ENCODE measurements around the gene TADA2A. TPM values are rescaled to one million over a fixed set of nuclear protein-coding genes. Genes with fewer than 3 reads are reported as not detected.

TADA2A gene
- total and polyA plus RNA-seq, 2 of the 8 experiments (the other 6 are each of a cell fraction or from before 2014, with no cell fraction given), result 8.4 to 18.5 TPM

DNA sequence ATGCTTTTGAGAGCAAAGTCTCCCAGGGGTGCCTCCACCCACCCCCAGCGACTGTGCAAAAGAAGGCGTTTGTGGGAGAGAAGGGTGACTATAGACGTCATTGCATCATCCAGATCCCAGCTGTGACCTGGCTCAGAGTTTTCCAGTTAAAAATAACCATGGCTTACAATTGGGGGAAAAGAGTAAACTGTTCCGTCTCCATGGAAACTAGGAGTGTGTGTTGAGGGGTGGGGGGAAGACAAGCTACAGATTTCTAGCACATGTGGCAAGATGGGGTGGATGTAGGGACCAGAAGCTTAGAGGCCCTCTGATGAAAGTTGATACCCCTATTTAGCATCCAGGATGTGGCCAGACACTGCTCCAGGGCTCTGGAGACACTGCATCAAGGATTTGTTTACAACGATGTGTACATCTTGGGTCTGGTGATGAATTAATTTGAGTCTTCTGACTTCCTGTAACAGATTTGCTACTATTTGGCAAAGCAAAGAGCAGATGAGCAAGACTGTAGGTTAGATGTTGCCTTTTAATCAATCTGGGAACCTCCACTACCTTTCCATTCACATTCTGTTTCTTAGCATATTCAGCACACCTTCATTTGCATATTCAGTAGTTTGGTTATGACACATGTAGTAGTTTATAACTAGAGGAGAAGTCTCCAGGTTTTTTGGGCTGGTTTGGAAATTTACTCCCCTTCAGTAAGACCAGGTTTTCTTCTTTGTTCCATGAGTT, 76.8 kb downstream of the TADA2A start:
- 73% methylated on average over 5 of the region's 5 CpGs; no CpG with 5 or more reads in 1 of the 2 experiments for WGBS, 2 experiments (ENCODE audit: extremely low coverage in 1 of 2, insufficient coverage in 1 of 2, insufficient read length in 1 of 2, insufficient replicate concordance in 2 of 2, low coverage in 1 of 2, low lambda C conversion rate in 2 of 2, missing lambda C conversion rate in 1 of 2)
- Histone ChIP-seq H4K91ac (replicated peaks; ENCODE audit: insufficient read length, low read length) (no peak overlapping the region), H3K27ac (ENCODE audit: low read depth, low read length) (peak overlapping the region; percentile 5; the same call in 1 of the 2 replicates), H3K4me3 (ENCODE audit: extremely low read depth in 1 of 4, insufficient read depth in 2 of 4, low read depth in 3 of 4, low read length in 4 of 4) (no peak overlapping the region), H3K56ac (replicated peaks; ENCODE audit: insufficient read length, low read depth, low read length) (no peak overlapping the region), H3K18ac (ENCODE audit: extremely low read depth, low read length) (no peak overlapping the region), H3K4ac (replicated peaks; ENCODE audit: insufficient read length, low read depth, low read length) (no peak overlapping the region), H4K5ac (ENCODE audit: insufficient read length, low read depth, low read length) (no peak overlapping the region), H3K14ac (ENCODE audit: insufficient read length) (no peak overlapping the region), H3K23me2 (ENCODE audit: low read depth, low read length) (peaks cover under 1% of the 10 kb centered on the region; the same call in 1 of the 2 replicates), H3K9ac (replicated peaks in 1 of 4; ENCODE audit: extremely low read depth in 1 of 4, low read depth in 3 of 4, low read length in 3 of 4) (no peak overlapping the region; a peak in 1 of 7 replicates), H2BK15ac (ENCODE audit: low read length) (no peak overlapping the region), H4K8ac (ENCODE audit: extremely low read depth, insufficient read depth, low read length) (no peak overlapping the region), H3K79me1 (ENCODE audit: low read depth, low read length) (no peaks in the 10 kb centered on the region), H2BK5ac (ENCODE audit: low read depth, low read length) (0 out of 2 replicates have a peak overlapping the region, but pooled peaks have one; percentile 18), H3K9me3 (ENCODE audit: insufficient read depth in 2 of 2, low read depth in 1 of 2, low read length in 1 of 2) (no peaks in the 10 kb centered on the region), H2BK12ac (ENCODE audit: low read depth, low read length) (peak overlapping the region; percentile 45; the same call in 1 of the 2 replicates), H3K4me1 (replicated peaks in 1 of 4; ENCODE audit: control insufficient read depth in 3 of 4, insufficient read depth in 4 of 4, low read length in 3 of 4) (peaks cover 4 to 14% (median 9%) of the 10 kb centered on the region in 4 experiments; a peak in 6 of 7 replicates), H3K27me3 (replicated peaks in 1 of 4; ENCODE audit: control insufficient read depth in 3 of 4, extremely low read depth in 1 of 4, insufficient read depth in 3 of 4, low read length in 3 of 4) (no peaks in the 10 kb centered on the region; a peak in 2 of 7 replicates), H2AK5ac (ENCODE audit: low read depth, low read length) (no peak overlapping the region), H3K36me3 (ENCODE audit: control insufficient read depth in 2 of 4, insufficient read depth in 4 of 4, low read length in 3 of 4) (peaks cover 0 to 6% (median 2%) of the 10 kb centered on the region in 4 experiments; a peak in 4 of 8 replicates), H3K4me2 (ENCODE audit: insufficient read depth in 1 of 2, low read depth in 2 of 2, low read length in 2 of 2) (no peak overlapping the region), H3K79me2 (ENCODE audit: control insufficient read depth in 1 of 2, insufficient read depth in 2 of 2, low read length in 2 of 2) (no peaks in the 10 kb centered on the region), H3K23ac (ENCODE audit: insufficient read length) (no peak overlapping the region), H4K20me1 (replicated peaks in 1 of 2; ENCODE audit: control insufficient read depth in 1 of 2, insufficient read depth in 2 of 2, low read length in 2 of 2) (no peaks in the 10 kb centered on the region), H2AFZ (ENCODE audit: low read length) (no peak overlapping the region), H2BK120ac (replicated peaks; ENCODE audit: low read depth, low read length) (no peak overlapping the region), H2BK20ac (ENCODE audit: low read length) (no peak overlapping the region)
- TF ChIP-seq CEBPB (IDR thresholded peaks at IDR 0.05; ENCODE audit: low read depth, low read length) (peak; percentile 80), CBX5 (IDR thresholded peaks at IDR 0.05; ENCODE audit: low read depth, low read length) (no peak), GABPA (IDR thresholded peaks at IDR 0.05; ENCODE audit: borderline replicate concordance, insufficient read depth, low read length) (no peak), JUND (IDR thresholded peaks at IDR 0.05; ENCODE audit: low read length) (peak; percentile 7; the same call in 1 of the 2 replicates), POU5F1 (IDR thresholded peaks at IDR 0.05; ENCODE audit: low read depth, low read length) (no peak), TBP (IDR thresholded peaks at IDR 0.05; ENCODE audit: low read depth, low read length) (no peak), EZH2 (IDR thresholded peaks at IDR 0.05; ENCODE audit: low read depth, low read length, severe bottlenecking) (no peak), RAD21 (IDR thresholded peaks at IDR 0.05 in 1 of 2, conservative IDR thresholded peaks at IDR 0.05 in 1 of 2; ENCODE audit: low read depth in 2 of 2, low read length in 2 of 2) (no peak), HDAC6 (IDR thresholded peaks at IDR 0.05; ENCODE audit: low read depth, low read length) (no peak)
- TF ChIP-seq, protein P1, sequence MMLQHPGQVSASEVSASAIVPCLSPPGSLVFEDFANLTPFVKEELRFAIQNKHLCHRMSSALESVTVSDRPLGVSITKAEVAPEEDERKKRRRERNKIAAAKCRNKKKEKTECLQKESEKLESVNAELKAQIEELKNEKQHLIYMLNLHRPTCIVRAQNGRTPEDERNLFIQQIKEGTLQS (IDR thresholded peaks at IDR 0.05; ENCODE audit: insufficient read depth, low read depth, low read length), result 0 out of 2 replicates have a peak, but pooled peaks have one; percentile 7
- ChIA-PET POLR2A (ENCODE audit: partially characterized antibody) (interaction anchor here (0.8 to 1.1 kb wide), 2 partner anchors 29 to 125 kb away, joined by 3 to 5 read pairs; no protein-coding TSS in a partner anchor), CTCF (ENCODE audit: partially characterized antibody) (interaction anchor here (0.7 to 2.7 kb wide), 6 partner anchors 24 to 110 kb away, joined by 3 to 7 read pairs (median 4); no protein-coding TSS in a partner anchor)
- FAIRE-seq (no peak), DNase-seq (ENCODE audit: low read depth in 1 of 2, low spot score in 2 of 2) (no peak)
